Smooth muscle cell (in vitro differentiated cells): ENCODE measurements around the gene ITIH4. TPM values are rescaled to one million over a fixed set of nuclear protein-coding genes. Genes with fewer than 3 reads are reported as not detected.

Source experiments
- DNase-seq: peaks from one replicate; lab custom pipeline; 2025; ENCODE audit not compliant: unreplicated experiment; lab: John Stamatoyannopoulos, UW
- H2AFZ ChIP-seq: fragments of 200-600 bp; sonication (generic); 2 replicates; pipeline ENCODE4 v1.6.0; 2016; ENCODE audit warnings: antibody characterized with exemption, low read depth, mild to moderate bottlenecking
- H3F3A ChIP-seq: fragments of 200-600 bp; sonication (generic); 2 replicates; pipeline ENCODE4 v1.6.0; 2017; ENCODE audit warnings: antibody characterized with exemption, low read depth
- H3K27ac ChIP-seq: fragments of 200-600 bp; sonication (generic); 2 replicates; pipeline ENCODE4 v1.5.1; 2016; ENCODE audit warnings: low read depth, mild to moderate bottlenecking
- H3K27me3 ChIP-seq: fragments of 200-600 bp; sonication (generic); 2 replicates; pipeline ENCODE4 v1.6.1; 2016; ENCODE audit warnings: low read depth, mild to moderate bottlenecking
- H3K36me3 ChIP-seq: fragments of 200-600 bp; sonication (generic); 2 replicates; pipeline ENCODE4 v1.5.1; 2016; ENCODE audit warnings: low read depth
- H3K4me1 ChIP-seq: fragments of 200-600 bp; sonication (generic); 2 replicates; pipeline ENCODE4 v1.5.1; 2016; ENCODE audit warnings: low read depth
- H3K4me2 ChIP-seq: fragments of 200-600 bp; sonication (generic); 2 replicates; pipeline ENCODE4 v1.6.0; 2016; ENCODE audit warnings: mild to moderate bottlenecking
- H3K4me3 ChIP-seq: fragments of 200-600 bp; sonication (generic); 2 replicates; pipeline ENCODE4 v1.5.1; 2016; ENCODE audit warnings: mild to moderate bottlenecking
- H3K79me2 ChIP-seq: fragments of 200-600 bp; sonication (generic); 2 replicates; pipeline ENCODE4 v1.6.0; 2016; ENCODE audit warnings: low read depth, mild to moderate bottlenecking
- H3K9ac ChIP-seq: fragments of 200-600 bp; sonication (generic); 2 replicates; pipeline ENCODE4 v1.6.0; 2016; ENCODE audit warnings: low read depth
- H3K9me3 ChIP-seq: fragments of 200-600 bp; sonication (generic); replicated peaks from 2 replicates; pipeline ENCODE4 v1.5.1; 2016; ENCODE audit warnings: low read depth
- H4K20me1 ChIP-seq: fragments of 200-600 bp; sonication (generic); 2 replicates; pipeline ENCODE4 v1.6.0; 2016; ENCODE audit warnings: low read depth
- WGBS: methylation state at CpG from one replicate; pipeline ENCODE4 v1.1.7; 2016; ENCODE audit warnings: low lambda C conversion rate; 5-methylcytosine and 5-hydroxymethylcytosine counted together
- polyA plus RNA-seq: library from polyadenylated mRNA; unstranded; fragments of >200 nt; fragmentation: Nextera tagmentation; extraction: Ambion mirVana; gene quantifications from 2 replicates; pipeline ENCODE4 v1.2.1, GENCODE V29; 2016
- total RNA-seq: library from RNA; depleted of rRNA; stranded (reverse); fragments of >200 nt; gene quantifications from 2 replicates; pipeline ENCODE4 v1.2.3, GENCODE V29; 2014
- TF ChIP-seq, protein P1 (sequence below): fragments of 200-600 bp; sonication (generic); IDR thresholded peaks from 2 replicates; pipeline ENCODE4 v1.5.1; 2017; ENCODE audit warnings: borderline replicate concordance, mild to moderate bottlenecking, antibody characterized with exemption; ENCODE audit not compliant: insufficient read depth, poor library complexity, severe bottlenecking

Gene ITIH4
- 1.6 and 2.3 TPM in 2 replicates for total RNA-seq
- polyA plus RNA-seq, result 1.6 and 4.5 TPM in 2 replicates

DNA sequence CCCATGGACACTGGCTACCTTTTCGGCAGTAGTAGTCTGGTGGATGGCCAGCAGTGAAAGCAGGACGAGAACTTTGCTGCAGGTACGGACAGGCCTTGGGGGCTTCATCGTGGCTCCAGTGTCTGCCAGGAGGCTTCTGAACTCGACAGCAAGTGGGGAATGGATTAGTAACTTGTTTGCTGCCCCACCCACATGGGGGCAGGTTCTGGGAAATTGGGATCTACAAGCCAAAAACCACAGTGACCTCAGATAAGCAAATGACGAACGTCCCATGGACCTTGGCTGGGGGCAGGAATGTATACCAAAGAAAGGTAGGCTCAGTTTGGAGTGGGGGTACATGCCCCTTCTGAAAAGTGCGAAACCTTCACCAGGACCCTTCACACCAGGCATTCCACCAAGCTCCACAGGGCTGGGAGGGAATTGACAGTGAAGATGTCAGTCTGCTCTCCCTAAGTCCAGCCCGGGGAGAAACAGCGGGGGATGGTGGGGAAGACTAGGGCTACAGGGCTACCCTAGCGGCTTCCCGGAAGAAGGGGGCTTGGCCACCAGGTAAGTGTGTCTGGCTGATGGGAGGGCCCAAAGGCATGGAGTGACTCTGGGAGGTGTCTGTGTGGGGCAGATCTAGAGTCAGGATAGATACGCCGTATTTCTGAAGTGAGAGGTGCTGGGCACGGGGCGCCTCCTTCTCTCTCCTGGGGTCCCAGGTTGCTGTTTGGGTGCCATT, at the start of gene ITIH4:
Gene ITIH4, minus strand, starts transcription at position 138 of the 724 bp plus-strand sequence. Its CDS starts 30 bp downstream, at position 108.
- TF ChIP-seq, protein P1, sequence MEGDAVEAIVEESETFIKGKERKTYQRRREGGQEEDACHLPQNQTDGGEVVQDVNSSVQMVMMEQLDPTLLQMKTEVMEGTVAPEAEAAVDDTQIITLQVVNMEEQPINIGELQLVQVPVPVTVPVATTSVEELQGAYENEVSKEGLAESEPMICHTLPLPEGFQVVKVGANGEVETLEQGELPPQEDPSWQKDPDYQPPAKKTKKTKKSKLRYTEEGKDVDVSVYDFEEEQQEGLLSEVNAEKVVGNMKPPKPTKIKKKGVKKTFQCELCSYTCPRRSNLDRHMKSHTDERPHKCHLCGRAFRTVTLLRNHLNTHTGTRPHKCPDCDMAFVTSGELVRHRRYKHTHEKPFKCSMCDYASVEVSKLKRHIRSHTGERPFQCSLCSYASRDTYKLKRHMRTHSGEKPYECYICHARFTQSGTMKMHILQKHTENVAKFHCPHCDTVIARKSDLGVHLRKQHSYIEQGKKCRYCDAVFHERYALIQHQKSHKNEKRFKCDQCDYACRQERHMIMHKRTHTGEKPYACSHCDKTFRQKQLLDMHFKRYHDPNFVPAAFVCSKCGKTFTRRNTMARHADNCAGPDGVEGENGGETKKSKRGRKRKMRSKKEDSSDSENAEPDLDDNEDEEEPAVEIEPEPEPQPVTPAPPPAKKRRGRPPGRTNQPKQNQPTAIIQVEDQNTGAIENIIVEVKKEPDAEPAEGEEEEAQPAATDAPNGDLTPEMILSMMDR, result no peak

DNA sequence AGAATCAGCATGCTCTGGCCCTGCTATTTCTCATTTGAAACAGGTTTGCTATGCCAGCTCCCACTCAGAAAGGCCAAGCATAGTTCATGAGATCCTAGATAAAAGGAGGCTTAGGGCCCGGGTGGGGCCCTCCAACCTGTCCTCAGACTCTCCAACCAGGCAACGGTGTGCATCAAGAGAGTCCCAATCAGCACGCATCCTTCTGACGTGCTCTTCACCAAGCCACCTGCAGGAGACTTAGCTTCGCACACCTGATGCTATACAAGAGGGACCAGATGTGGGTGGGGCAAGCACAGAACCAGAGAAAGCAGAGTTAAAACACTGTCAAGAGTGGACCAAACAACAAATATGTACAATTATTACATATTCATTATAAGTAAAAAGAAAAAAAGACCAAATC, 49.6 kb upstream of the ITIH4 start:
- Histone ChIP-seq H3K36me3 (no peaks in the 10 kb centered on the region), H3K4me3 (no peak overlapping the region), H2AFZ (no peak overlapping the region), H3K27ac (no peak overlapping the region), H3K9me3 (no peaks in the 10 kb centered on the region), H4K20me1 (peaks cover 38% of the 10 kb centered on the region), H3K9ac (no peak overlapping the region), H3K4me2 (no peak overlapping the region), H3K79me2 (no peaks in the 10 kb centered on the region), H3K4me1 (no peaks in the 10 kb centered on the region), H3K27me3 (no peaks in the 10 kb centered on the region), H3F3A (no peaks in the 10 kb centered on the region)
- TF ChIP-seq, protein P1, result no peak
- no peak for DNase-seq
- 93% methylated on average over 5 of the region's 5 CpGs for WGBS

More for the DNA sequence above, at the start of gene ITIH4:
- peak within 1 kb of the TSS; percentile 20 for H3K27ac ChIP-seq
- no peaks in the 10 kb centered on the region for H3K36me3 ChIP-seq
- H3F3A ChIP-seq, result no peaks in the 10 kb centered on the region
- 70% methylated on average over 16 of the region's 16 CpGs for WGBS
- no peak for DNase-seq
- peak within 1 kb of the TSS; percentile 19 for H3K4me2 ChIP-seq
- no peaks in the 10 kb centered on the region for H3K9me3 ChIP-seq
- H3K9ac ChIP-seq, result no peak within 1 kb of the TSS
- H3K4me1 ChIP-seq, result no peaks in the 10 kb centered on the region
- no peaks in the 10 kb centered on the region for H4K20me1 ChIP-seq
- no peak within 1 kb of the TSS for H3K4me3 ChIP-seq
- no peak within 1 kb of the TSS for H2AFZ ChIP-seq
- no peaks in the 10 kb centered on the region for H3K27me3 ChIP-seq
- no peaks in the 10 kb centered on the region for H3K79me2 ChIP-seq

DNA sequence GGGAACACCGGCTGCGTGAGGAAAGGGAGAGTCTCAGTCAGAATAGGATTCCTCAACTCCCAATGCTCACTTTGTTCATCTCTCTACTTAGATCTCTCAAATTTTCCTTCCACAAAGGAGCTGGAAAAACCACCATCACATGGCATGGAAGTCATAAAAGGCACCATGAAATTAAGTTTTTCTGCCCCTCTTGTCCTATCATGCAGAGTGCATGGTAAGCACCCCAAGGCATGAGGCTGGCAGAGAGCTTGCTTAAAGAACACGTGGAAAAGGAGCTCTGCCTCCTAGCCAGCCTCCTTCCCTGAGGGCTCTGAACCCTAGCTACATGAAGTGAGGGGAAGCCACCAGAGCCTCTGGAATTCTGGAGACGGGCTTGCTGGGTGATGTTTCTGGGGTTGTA, 49.1 kb upstream of the ITIH4 start:
- no peaks in the 10 kb centered on the region for H3K79me2 ChIP-seq
- TF ChIP-seq, protein P1, result no peak
- no peaks in the 10 kb centered on the region for H3F3A ChIP-seq
- H3K4me1 ChIP-seq, result no peaks in the 10 kb centered on the region
- H3K27ac ChIP-seq, result no peak overlapping the region
- no peaks in the 10 kb centered on the region for H3K9me3 ChIP-seq
- 93% methylated on average over 4 of the region's 4 CpGs for WGBS
- H2AFZ ChIP-seq, result no peak overlapping the region
- H4K20me1 ChIP-seq, result peaks cover 42% of the 10 kb centered on the region
- H3K36me3 ChIP-seq, result no peaks in the 10 kb centered on the region
- no peak overlapping the region for H3K9ac ChIP-seq
- DNase-seq, result no peak
- H3K27me3 ChIP-seq, result no peaks in the 10 kb centered on the region
- no peak overlapping the region for H3K4me2 ChIP-seq
- no peak overlapping the region for H3K4me3 ChIP-seq

DNA sequence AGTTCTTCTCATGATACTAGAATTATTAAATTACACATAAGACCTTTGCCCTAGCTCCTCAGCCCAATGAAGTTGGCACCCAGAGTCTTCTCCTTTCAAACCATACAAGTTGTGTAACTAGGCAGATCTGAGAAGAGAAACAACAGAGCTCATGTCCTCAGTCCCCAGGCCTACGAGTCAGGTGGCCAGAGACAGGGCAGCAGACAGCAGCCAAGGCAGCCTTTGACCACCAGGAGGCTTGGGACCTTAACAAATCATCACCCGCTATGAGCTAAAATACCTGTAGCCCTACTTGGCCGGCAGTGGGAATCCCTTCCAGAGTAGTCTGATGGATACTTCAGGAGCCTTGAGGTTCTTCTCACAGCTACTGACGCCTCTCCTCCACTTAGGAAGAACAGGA, 48.6 kb upstream of the ITIH4 start:
- H3K9me3 ChIP-seq, result no peaks in the 10 kb centered on the region
- no peak for DNase-seq
- H3K27ac ChIP-seq, result no peak overlapping the region
- H3K4me2 ChIP-seq, result no peak overlapping the region
- H3F3A ChIP-seq, result no peaks in the 10 kb centered on the region
- no peaks in the 10 kb centered on the region for H3K79me2 ChIP-seq
- H4K20me1 ChIP-seq, result peaks cover 47% of the 10 kb centered on the region
- H3K9ac ChIP-seq, result no peak overlapping the region
- H2AFZ ChIP-seq, result no peak overlapping the region
- 95% methylated on average over 4 of the region's 4 CpGs for WGBS
- H3K27me3 ChIP-seq, result no peaks in the 10 kb centered on the region
- no peaks in the 10 kb centered on the region for H3K36me3 ChIP-seq
- H3K4me1 ChIP-seq, result no peaks in the 10 kb centered on the region
- TF ChIP-seq, protein P1, result no peak
- H3K4me3 ChIP-seq, result no peak overlapping the region
